HCT116 (cell line): ENCODE results near the gene ZNHIT2.

Experiments used
- CEBPB ChIP-seq: IDR thresholded peaks from 2 replicates; pipeline ENCODE4 v1.6.1; 2012; ENCODE audit warnings: low read depth
- EGR1 ChIP-seq: IDR thresholded peaks from 2 replicates; pipeline ENCODE4 v1.6.1; 2012; ENCODE audit warnings: low read depth
- EZH2 ChIP-seq: fragments of 200-600 bp; sonication (generic); IDR thresholded peaks from 2 replicates; pipeline ENCODE4 v1.6.1; 2017; ENCODE audit warnings: antibody characterized with exemption, mixed run types
- POLR2A ChIP-seq: IDR thresholded peaks from 2 replicates; pipeline ENCODE4 v1.7.0; 2011; ENCODE audit warnings: borderline replicate concordance; ENCODE audit not compliant: insufficient read depth, insufficient read length; ENCODE audit errors: extremely low read depth
- POLR2AphosphoS5 ChIP-seq: IDR thresholded peaks from 2 replicates; pipeline ENCODE4 v1.6.1; 2011; ENCODE audit warnings: mild to moderate bottlenecking, low read depth, low read length, moderate library complexity
- RAD21 ChIP-seq: IDR thresholded peaks from 2 replicates; pipeline ENCODE4 v1.6.1; 2012; ENCODE audit warnings: low read depth, mild to moderate bottlenecking
- REST ChIP-seq: IDR thresholded peaks from 2 replicates; pipeline ENCODE4 v1.6.1; 2012; ENCODE audit warnings: low read depth
- ZBTB33 ChIP-seq: IDR thresholded peaks from 2 replicates; pipeline ENCODE4 v1.6.1; 2011; ENCODE audit warnings: mild to moderate bottlenecking, low read length, moderate library complexity; ENCODE audit not compliant: insufficient replicate concordance; ENCODE audit errors: extremely low read depth
- TF ChIP-seq, protein P1 (sequence below), 3 experiments: fragments of 200-600 bp in 1 of 3; sonication (generic) in 1 of 3; IDR thresholded peaks in 2 of 3; conservative IDR thresholded peaks in 1 of 3; 2 replicates each; pipeline ENCODE4 v1.5.1; 2012 to 2017; ENCODE audit warnings: low read depth in 2 of 3, low read length in 2 of 3, antibody characterized with exemption in 1 of 3, borderline replicate concordance in 1 of 3, control low read depth in 1 of 3, mild to moderate bottlenecking in 1 of 3, mixed read lengths in 1 of 3, mixed run types in 1 of 3, moderate library complexity in 1 of 3; ENCODE audit not compliant: insufficient read depth in 1 of 3

GRCh38 chr11:65135633-65136145, 18.2 kb upstream of the ZNHIT2 start:
- TF ChIP-seq CEBPB (no peak), POLR2AphosphoS5 (no peak), EZH2 (no peak), RAD21 (no peak), REST (no peak), POLR2A (no peak), ZBTB33 (no peak), EGR1 (no peak)
- TF ChIP-seq, protein P1, sequence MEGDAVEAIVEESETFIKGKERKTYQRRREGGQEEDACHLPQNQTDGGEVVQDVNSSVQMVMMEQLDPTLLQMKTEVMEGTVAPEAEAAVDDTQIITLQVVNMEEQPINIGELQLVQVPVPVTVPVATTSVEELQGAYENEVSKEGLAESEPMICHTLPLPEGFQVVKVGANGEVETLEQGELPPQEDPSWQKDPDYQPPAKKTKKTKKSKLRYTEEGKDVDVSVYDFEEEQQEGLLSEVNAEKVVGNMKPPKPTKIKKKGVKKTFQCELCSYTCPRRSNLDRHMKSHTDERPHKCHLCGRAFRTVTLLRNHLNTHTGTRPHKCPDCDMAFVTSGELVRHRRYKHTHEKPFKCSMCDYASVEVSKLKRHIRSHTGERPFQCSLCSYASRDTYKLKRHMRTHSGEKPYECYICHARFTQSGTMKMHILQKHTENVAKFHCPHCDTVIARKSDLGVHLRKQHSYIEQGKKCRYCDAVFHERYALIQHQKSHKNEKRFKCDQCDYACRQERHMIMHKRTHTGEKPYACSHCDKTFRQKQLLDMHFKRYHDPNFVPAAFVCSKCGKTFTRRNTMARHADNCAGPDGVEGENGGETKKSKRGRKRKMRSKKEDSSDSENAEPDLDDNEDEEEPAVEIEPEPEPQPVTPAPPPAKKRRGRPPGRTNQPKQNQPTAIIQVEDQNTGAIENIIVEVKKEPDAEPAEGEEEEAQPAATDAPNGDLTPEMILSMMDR (IDR thresholded peaks at IDR 0.05 in 2 of 3, conservative IDR thresholded peaks at IDR 0.05 in 1 of 3; ENCODE audit: borderline replicate concordance in 1 of 3, insufficient read depth in 1 of 3, low read depth in 2 of 3, low read length in 2 of 3), result no peak
